WTC11 (cell line): ENCODE measurements around the gene SLC2A4.

Source experiments
- ATF1 ChIP-seq: sonication (generic); formaldehyde crosslinking; IDR thresholded peaks from 2 replicates; pipeline ENCODE4 v1.8.1; 2023; ENCODE audit warnings: mild to moderate bottlenecking, moderate library complexity, missing genetic modification reagents
- CBFB ChIP-seq: sonication (generic); formaldehyde crosslinking; IDR thresholded peaks from 2 replicates; pipeline ENCODE4 v1.8.1; 2022; ENCODE audit warnings: mild to moderate bottlenecking, low read depth, missing genetic modification reagents
- E2F1 ChIP-seq: sonication (generic); formaldehyde crosslinking; IDR thresholded peaks from 2 replicates; pipeline ENCODE4 v1.8.0; 2022; ENCODE audit warnings: mild to moderate bottlenecking, missing genetic modification reagents
- ETV6 ChIP-seq: sonication (generic); formaldehyde crosslinking; IDR thresholded peaks from 2 replicates; pipeline ENCODE4 v1.8.1; 2022; ENCODE audit warnings: mild to moderate bottlenecking, missing genetic modification reagents
- FOXP1 ChIP-seq: sonication (generic); formaldehyde crosslinking; IDR thresholded peaks from 2 replicates; pipeline ENCODE4 v1.8.0; 2022; ENCODE audit warnings: missing genetic modification reagents, mild to moderate bottlenecking, moderate library complexity, borderline replicate concordance
- GABPB1 ChIP-seq: sonication (generic); formaldehyde crosslinking; IDR thresholded peaks from 2 replicates; pipeline ENCODE4 v1.8.1; 2023; ENCODE audit warnings: mild to moderate bottlenecking, missing genetic modification reagents
- MAX ChIP-seq: sonication (generic); formaldehyde crosslinking; IDR thresholded peaks from 2 replicates; pipeline ENCODE4 v1.8.0; 2022; ENCODE audit warnings: mild to moderate bottlenecking, missing genetic modification reagents
- NR2C2 ChIP-seq: sonication (generic); formaldehyde crosslinking; IDR thresholded peaks from 2 replicates; pipeline ENCODE4 v1.8.0; 2022; ENCODE audit warnings: mild to moderate bottlenecking, missing genetic modification reagents
- PREB ChIP-seq: sonication (generic); formaldehyde crosslinking; IDR thresholded peaks from 2 replicates; pipeline ENCODE4 v1.8.1; 2022; ENCODE audit warnings: mild to moderate bottlenecking, missing genetic modification reagents, moderate library complexity, borderline replicate concordance
- RORB ChIP-seq: fragments of 250-450 bp; sonication (Bioruptor Pico); IDR thresholded peaks from 2 replicates; pipeline ENCODE4 v1.9.0; 2021; ENCODE audit warnings: mild to moderate bottlenecking
- ZNF138 ChIP-seq: sonication (generic); formaldehyde crosslinking; conservative IDR thresholded peaks from 2 replicates; pipeline ENCODE4 v1.8.1; 2022; ENCODE audit warnings: mild to moderate bottlenecking, moderate library complexity, missing genetic modification reagents
- TF ChIP-seq, protein P1 (sequence below): fragments of 200-600 bp; IDR thresholded peaks from 2 replicates; pipeline ENCODE4 v1.8.0; 2022; ENCODE audit warnings: antibody characterized with exemption
- TF ChIP-seq, protein P2 (sequence below): sonication (generic); formaldehyde crosslinking; IDR thresholded peaks from 2 replicates; pipeline ENCODE4 v1.8.1; 2023; ENCODE audit warnings: mild to moderate bottlenecking, missing genetic modification reagents, moderate library complexity
- TF ChIP-seq, protein P3 (sequence below): sonication (generic); formaldehyde crosslinking; IDR thresholded peaks from 2 replicates; pipeline ENCODE4 v1.8.0; 2022; ENCODE audit warnings: mild to moderate bottlenecking, missing genetic modification reagents

- TF ChIP-seq, protein P1, sequence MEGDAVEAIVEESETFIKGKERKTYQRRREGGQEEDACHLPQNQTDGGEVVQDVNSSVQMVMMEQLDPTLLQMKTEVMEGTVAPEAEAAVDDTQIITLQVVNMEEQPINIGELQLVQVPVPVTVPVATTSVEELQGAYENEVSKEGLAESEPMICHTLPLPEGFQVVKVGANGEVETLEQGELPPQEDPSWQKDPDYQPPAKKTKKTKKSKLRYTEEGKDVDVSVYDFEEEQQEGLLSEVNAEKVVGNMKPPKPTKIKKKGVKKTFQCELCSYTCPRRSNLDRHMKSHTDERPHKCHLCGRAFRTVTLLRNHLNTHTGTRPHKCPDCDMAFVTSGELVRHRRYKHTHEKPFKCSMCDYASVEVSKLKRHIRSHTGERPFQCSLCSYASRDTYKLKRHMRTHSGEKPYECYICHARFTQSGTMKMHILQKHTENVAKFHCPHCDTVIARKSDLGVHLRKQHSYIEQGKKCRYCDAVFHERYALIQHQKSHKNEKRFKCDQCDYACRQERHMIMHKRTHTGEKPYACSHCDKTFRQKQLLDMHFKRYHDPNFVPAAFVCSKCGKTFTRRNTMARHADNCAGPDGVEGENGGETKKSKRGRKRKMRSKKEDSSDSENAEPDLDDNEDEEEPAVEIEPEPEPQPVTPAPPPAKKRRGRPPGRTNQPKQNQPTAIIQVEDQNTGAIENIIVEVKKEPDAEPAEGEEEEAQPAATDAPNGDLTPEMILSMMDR = peak; percentile 90; the same call in 1 of the 2 replicates
- TF ChIP-seq, protein P2, sequence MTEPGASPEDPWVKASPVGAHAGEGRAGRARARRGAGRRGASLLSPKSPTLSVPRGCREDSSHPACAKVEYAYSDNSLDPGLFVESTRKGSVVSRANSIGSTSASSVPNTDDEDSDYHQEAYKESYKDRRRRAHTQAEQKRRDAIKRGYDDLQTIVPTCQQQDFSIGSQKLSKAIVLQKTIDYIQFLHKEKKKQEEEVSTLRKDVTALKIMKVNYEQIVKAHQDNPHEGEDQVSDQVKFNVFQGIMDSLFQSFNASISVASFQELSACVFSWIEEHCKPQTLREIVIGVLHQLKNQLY = no peak
- no peak for TF ChIP-seq ATF1 (CRISPR knock-in tag)
- TF ChIP-seq, protein P3, sequence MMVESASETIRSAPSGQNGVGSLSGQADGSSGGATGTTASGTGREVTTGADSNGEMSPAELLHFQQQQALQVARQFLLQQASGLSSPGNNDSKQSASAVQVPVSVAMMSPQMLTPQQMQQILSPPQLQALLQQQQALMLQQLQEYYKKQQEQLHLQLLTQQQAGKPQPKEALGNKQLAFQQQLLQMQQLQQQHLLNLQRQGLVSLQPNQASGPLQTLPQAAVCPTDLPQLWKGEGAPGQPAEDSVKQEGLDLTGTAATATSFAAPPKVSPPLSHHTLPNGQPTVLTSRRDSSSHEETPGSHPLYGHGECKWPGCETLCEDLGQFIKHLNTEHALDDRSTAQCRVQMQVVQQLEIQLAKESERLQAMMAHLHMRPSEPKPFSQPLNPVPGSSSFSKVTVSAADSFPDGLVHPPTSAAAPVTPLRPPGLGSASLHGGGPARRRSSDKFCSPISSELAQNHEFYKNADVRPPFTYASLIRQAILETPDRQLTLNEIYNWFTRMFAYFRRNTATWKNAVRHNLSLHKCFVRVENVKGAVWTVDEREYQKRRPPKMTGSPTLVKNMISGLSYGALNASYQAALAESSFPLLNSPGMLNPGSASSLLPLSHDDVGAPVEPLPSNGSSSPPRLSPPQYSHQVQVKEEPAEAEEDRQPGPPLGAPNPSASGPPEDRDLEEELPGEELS = peak; percentile 94
- no peak for TF ChIP-seq NR2C2 (CRISPR knock-in tag)
- peak; percentile 54; the same call in 1 of the 2 replicates for TF ChIP-seq GABPB1 (CRISPR knock-in tag)
- TF ChIP-seq E2F1 (CRISPR knock-in tag) = peak; percentile 71; the same call in 1 of the 2 replicates
- no peak for TF ChIP-seq RORB (CRISPR knock-in tag)
- no peak for TF ChIP-seq PREB (CRISPR knock-in tag)
- TF ChIP-seq CBFB (CRISPR knock-in tag) = no peak
- TF ChIP-seq FOXP1 (CRISPR knock-in tag) = peak; percentile 89
- TF ChIP-seq ETV6 (CRISPR knock-in tag) = peak; percentile 95
- peak; percentile 96 for TF ChIP-seq MAX (CRISPR knock-in tag)
- TF ChIP-seq ZNF138 (CRISPR knock-in tag) = no peak; the same call in 1 of the 2 replicates
These were observed 14.8 kb downstream of the SLC2A4 start for GRCh38 chr17:7296189-7296861.
